OCI-LY1 (cell line): ENCODE measurements around the gene TPBG.

ENCODE experiments used
- H2AFZ ChIP-seq: fragments of 200-600 bp; sonication (generic), shearing (Covaris generic); 2 replicates; pipeline ENCODE4 v1.6.0; 2014; ENCODE audit warnings: antibody characterized with exemption, mild to moderate bottlenecking, low read length
- H3F3A ChIP-seq: fragments of 200-600 bp; sonication (generic), shearing (Covaris generic); 2 replicates; pipeline ENCODE4 v1.6.0; 2014; ENCODE audit warnings: mild to moderate bottlenecking, antibody characterized with exemption, low read length, moderate library complexity; ENCODE audit not compliant: insufficient read depth
- H3K27ac ChIP-seq: fragments of 200-600 bp; sonication (generic); 2 replicates; pipeline ENCODE4 v1.5.1; 2014; ENCODE audit warnings: low read length, mixed run types, mild to moderate bottlenecking, low read depth; ENCODE audit not compliant: poor library complexity, severe bottlenecking
- H3K27me3 ChIP-seq: fragments of 200-600 bp; sonication (generic); 2 replicates; pipeline ENCODE4 v1.6.0; 2014; ENCODE audit warnings: antibody characterized with exemption, mild to moderate bottlenecking, low read length, moderate library complexity; ENCODE audit not compliant: insufficient read depth
- H3K36me3 ChIP-seq: fragments of 200-600 bp; sonication (generic); 2 replicates; pipeline ENCODE4 v1.6.1; 2014; ENCODE audit warnings: mild to moderate bottlenecking, antibody characterized with exemption, low read length, moderate library complexity, mixed read lengths; ENCODE audit not compliant: insufficient read depth
- H3K4me1 ChIP-seq: fragments of 200-600 bp; sonication (generic); 2 replicates; pipeline ENCODE4 v1.5.1; 2014; ENCODE audit warnings: mild to moderate bottlenecking, low read length, moderate library complexity; ENCODE audit not compliant: insufficient read depth, severe bottlenecking
- H3K4me2 ChIP-seq: fragments of 200-600 bp; sonication (generic), shearing (Covaris generic); 2 replicates; pipeline ENCODE4 v1.6.1; 2014; ENCODE audit warnings: low read length
- H3K4me3 ChIP-seq: fragments of 200-600 bp; sonication (generic); 2 replicates; pipeline ENCODE4 v1.5.1; 2014; ENCODE audit warnings: low read length, low read depth, mild to moderate bottlenecking, mixed read lengths; ENCODE audit not compliant: poor library complexity, severe bottlenecking
- H3K79me2 ChIP-seq: fragments of 200-600 bp; shearing (Covaris generic); 2 replicates; pipeline ENCODE4 v1.6.1; 2016; ENCODE audit warnings: mixed run types, low read length, mixed read lengths; ENCODE audit not compliant: insufficient read depth
- H3K9ac ChIP-seq: fragments of 200-600 bp; sonication (generic), shearing (Covaris generic); 2 replicates; pipeline ENCODE4 v1.6.1; 2014; ENCODE audit warnings: mild to moderate bottlenecking, low read length, mixed read lengths
- H3K9me2 ChIP-seq: fragments of 200-600 bp; sonication (generic), shearing (Covaris generic); 2 replicates; pipeline ENCODE4 v1.6.1; 2014; ENCODE audit warnings: low read depth, mild to moderate bottlenecking, low read length, mixed read lengths
- H3K9me3 ChIP-seq: fragments of 200-600 bp; shearing (Covaris generic); 2 replicates; pipeline ENCODE4 v1.6.1; 2014; ENCODE audit warnings: low read length, mixed read lengths
- H4K20me1 ChIP-seq: fragments of 200-600 bp; sonication (generic), shearing (Covaris generic); 2 replicates; pipeline ENCODE4 v1.6.0; 2016; ENCODE audit warnings: mild to moderate bottlenecking, low read length; ENCODE audit not compliant: insufficient read depth
- CTCF ChIP-seq: fragments of 200-600 bp; sonication (generic), shearing (Covaris generic); IDR thresholded peaks from 2 replicates; pipeline ENCODE4 v1.5.1; 2017; ENCODE audit warnings: mild to moderate bottlenecking, antibody characterized with exemption, low read length, moderate library complexity, mixed read lengths
- EZH2 ChIP-seq: fragments of 200-600 bp; sonication (generic), shearing (Covaris generic); IDR thresholded peaks from 2 replicates; pipeline ENCODE4 v1.8.0; 2017; ENCODE audit warnings: borderline replicate concordance, mixed run types, mild to moderate bottlenecking, antibody characterized with exemption, low read length, moderate library complexity, mixed read lengths

TPBG gene

GRCh38 chr6:82372656-82373055, 9.0 kb downstream of the TPBG start:
- H3K79me2 ChIP-seq, result no peaks in the 10 kb centered on the region
- TF ChIP-seq CTCF, result no peak
- TF ChIP-seq EZH2, result no peak
- no peak overlapping the region for H2AFZ ChIP-seq
- no peaks in the 10 kb centered on the region for H3K36me3 ChIP-seq
- H3K4me2 ChIP-seq, result no peak overlapping the region
- no peaks in the 10 kb centered on the region for H3F3A ChIP-seq
- H3K9me2 ChIP-seq, result no peaks in the 10 kb centered on the region
- H3K4me3 ChIP-seq, result no peak overlapping the region
- no peaks in the 10 kb centered on the region for H3K27me3 ChIP-seq
- H3K27ac ChIP-seq, result no peak overlapping the region
- H3K9ac ChIP-seq, result no peak overlapping the region
- no peaks in the 10 kb centered on the region for H3K9me3 ChIP-seq
- H3K4me1 ChIP-seq, result no peaks in the 10 kb centered on the region
- H4K20me1 ChIP-seq, result no peaks in the 10 kb centered on the region

GRCh38 chr6:82374516-82374915, 10.9 kb downstream of the TPBG start:
- Histone ChIP-seq H3K4me3 (no peak overlapping the region), H3K27me3 (no peaks in the 10 kb centered on the region), H3K4me1 (no peaks in the 10 kb centered on the region), H3K9me3 (no peaks in the 10 kb centered on the region), H3K4me2 (no peak overlapping the region), H3K9ac (no peak overlapping the region), H3F3A (no peaks in the 10 kb centered on the region), H3K36me3 (no peaks in the 10 kb centered on the region), H3K27ac (no peak overlapping the region), H3K9me2 (no peaks in the 10 kb centered on the region), H4K20me1 (no peaks in the 10 kb centered on the region), H2AFZ (no peak overlapping the region), H3K79me2 (no peaks in the 10 kb centered on the region)
- no peak for TF ChIP-seq CTCF
- no peak for TF ChIP-seq EZH2

GRCh38 chr6:82376636-82377035, 13.0 kb downstream of the TPBG start:
- H3K4me3 ChIP-seq, result no peak overlapping the region
- H3K9ac ChIP-seq, result no peak overlapping the region
- H3K27ac ChIP-seq, result no peak overlapping the region
- H3K79me2 ChIP-seq, result no peaks in the 10 kb centered on the region
- H3K27me3 ChIP-seq, result no peaks in the 10 kb centered on the region
- H3K9me2 ChIP-seq, result no peaks in the 10 kb centered on the region
- H2AFZ ChIP-seq, result no peak overlapping the region
- no peaks in the 10 kb centered on the region for H3F3A ChIP-seq
- no peaks in the 10 kb centered on the region for H3K9me3 ChIP-seq
- H3K4me1 ChIP-seq, result no peaks in the 10 kb centered on the region
- H4K20me1 ChIP-seq, result no peaks in the 10 kb centered on the region
- H3K4me2 ChIP-seq, result no peak overlapping the region
- H3K36me3 ChIP-seq, result no peaks in the 10 kb centered on the region
- no peak for TF ChIP-seq CTCF
- TF ChIP-seq EZH2, result no peak
